HG03139 (cell line): ENCODE results near the gene CCDC136.

Source experiments
- ATAC-seq: cut with Tn5 transposase; IDR thresholded peaks from one replicate; pipeline ENCODE4 v1.9.1; 2021; ENCODE audit not compliant: unreplicated experiment

Gene CCDC136

DNA sequence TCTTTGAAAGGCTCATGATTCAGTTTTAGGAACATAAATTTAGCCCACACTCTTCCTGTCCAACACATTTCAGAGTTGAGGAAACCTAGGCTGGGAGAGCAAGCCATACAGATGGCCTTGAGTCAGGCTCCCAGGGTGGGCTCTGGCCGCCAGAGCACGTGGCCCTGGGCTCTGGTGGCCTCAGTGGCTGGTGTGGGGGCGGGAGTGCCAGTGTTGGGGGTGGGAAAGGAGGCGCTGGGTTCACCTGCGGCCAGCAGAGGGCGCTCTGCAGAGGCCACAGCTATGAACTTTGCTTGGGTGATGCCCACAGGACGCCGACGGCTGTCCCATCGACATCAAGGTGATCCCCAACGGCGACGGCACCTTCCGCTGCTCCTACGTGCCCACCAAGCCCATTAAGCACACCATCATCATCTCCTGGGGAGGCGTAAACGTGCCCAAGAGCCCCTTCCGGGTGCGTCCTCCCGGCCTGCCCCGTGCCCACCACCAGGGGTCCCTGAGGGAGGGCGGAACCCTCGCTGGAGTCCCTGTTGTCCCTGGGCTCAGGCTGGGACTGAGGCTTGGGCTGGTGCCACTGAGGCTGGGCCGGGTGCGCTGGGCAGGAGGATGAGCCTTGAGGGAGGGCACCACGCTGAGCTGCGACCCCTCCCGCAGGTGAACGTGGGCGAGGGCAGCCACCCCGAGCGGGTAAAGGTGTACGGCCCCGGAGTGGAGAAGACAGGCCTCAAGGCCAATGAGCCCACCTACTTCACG, 50.3 kb downstream of the CCDC136 start:
- ATAC-seq = no peak

DNA sequence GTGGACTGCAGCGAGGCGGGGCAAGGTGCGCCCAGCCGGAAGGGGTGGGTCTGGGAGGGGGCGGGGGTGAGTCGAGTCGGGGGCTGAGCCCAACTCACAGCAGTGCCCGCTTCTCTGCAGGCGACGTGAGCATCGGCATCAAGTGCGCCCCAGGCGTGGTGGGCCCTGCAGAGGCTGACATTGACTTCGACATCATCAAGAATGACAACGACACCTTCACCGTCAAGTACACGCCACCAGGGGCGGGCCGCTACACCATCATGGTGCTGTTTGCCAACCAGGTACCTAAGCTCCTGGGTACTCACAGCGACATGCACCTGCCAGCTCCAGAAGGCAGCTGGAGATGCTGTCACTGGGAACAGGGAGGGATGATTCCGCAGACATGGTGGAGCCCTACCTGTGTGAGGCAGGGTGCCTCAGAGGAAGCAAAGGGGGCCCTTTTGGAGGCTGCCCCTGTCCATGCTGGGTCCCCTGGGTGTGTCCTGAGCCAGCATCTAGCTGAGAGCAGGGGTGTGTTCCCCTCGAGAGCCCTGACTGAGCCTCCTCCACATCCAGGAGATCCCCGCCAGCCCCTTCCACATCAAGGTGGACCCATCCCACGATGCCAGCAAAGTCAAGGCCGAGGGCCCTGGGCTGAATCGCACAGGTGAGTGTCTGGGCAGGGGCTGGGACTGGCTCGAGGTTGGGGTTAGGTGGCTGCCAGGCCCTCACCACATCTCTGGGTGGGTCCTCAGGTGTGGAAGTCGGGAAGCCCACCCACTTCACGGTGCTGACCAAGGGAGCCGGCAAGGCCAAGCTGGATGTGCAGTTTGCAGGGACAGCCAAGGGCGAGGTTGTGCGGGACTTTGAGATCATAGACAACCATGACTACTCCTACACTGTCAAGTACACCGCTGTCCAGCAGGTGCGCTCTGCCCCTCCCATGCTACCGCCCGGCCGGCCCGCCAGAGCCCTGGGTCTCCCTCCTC, 51.2 kb downstream of the CCDC136 start:
- no peak for ATAC-seq

DNA sequence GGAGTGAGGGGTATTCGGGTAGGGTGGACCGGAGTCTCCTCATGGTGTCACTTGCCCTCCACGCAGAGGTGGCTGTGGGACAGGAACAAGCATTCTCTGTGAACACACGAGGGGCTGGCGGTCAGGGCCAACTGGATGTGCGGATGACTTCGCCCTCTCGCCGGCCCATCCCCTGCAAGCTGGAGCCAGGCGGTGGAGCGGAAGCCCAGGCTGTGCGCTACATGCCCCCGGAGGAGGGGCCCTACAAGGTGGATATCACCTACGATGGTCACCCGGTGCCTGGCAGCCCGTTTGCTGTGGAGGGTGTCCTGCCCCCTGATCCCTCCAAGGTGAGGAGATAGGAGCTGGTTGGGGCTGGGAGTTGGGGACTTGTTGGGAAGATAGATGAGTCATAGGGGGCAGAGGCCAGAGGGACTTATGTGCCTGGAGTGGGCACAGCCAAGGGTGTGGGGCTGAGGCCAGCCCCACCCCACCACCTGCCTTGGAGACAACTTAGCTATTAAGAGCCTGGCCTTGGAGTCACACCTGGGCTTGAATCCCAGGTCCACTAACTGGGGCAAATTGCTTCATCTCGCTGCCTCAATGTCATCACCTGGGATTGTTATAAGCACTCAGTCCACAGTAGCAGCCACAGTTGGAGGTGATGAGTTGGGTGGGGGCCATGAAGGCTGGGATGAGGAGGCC, 52.3 kb downstream of the CCDC136 start:
- ATAC-seq = no peak

DNA sequence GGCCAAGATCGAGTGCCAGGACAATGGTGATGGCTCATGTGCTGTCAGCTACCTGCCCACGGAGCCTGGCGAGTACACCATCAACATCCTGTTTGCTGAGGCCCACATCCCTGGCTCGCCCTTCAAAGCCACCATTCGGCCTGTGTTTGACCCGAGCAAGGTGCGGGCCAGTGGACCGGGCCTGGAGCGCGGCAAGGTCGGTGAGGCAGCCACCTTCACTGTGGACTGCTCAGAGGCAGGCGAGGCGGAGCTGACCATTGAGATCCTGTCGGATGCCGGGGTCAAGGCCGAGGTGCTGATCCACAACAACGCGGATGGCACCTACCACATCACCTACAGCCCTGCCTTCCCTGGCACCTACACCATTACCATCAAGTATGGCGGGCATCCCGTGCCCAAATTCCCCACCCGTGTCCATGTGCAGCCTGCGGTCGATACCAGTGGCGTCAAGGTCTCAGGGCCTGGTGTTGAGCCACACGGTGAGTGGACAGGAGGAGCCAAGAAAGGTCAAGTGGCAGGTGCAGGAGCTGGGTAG, 53.1 kb downstream of the CCDC136 start:
- ATAC-seq = no peak

DNA sequence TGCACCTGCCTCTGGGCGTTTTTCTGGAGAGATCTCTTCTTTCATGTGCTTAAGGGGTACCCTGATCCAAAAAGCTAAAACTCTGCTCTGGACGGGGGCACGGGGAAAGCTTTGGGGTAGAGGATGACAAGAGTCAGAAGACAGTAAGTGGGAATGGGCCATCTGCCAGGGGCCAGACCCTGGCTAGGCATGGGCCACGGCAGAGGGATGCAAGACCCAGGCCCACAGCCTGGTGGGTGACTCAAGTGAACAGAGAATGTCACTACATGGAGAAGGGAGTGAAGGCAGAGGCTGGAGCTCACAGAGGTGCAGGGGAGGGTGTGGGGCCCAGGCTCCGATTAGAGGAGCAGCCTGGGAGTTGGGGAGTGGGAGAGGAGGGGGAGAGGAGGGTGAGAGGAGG, 53.7 kb downstream of the CCDC136 start:
- no peak for ATAC-seq

DNA sequence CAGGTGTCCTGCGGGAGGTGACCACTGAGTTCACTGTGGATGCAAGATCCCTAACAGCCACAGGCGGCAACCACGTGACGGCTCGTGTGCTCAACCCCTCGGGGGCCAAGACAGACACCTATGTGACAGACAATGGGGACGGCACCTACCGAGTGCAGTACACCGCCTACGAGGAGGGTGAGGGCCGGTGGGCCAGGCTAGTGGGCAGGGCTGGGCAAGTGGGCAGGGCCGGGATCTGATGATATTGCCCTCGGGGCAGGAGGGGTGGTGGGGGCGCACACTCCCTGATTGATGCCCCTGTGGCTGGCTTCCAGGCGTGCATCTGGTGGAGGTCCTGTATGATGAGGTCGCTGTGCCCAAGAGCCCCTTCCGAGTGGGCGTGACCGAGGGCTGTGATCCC, 54.2 kb downstream of the CCDC136 start:
- no peak for ATAC-seq

DNA sequence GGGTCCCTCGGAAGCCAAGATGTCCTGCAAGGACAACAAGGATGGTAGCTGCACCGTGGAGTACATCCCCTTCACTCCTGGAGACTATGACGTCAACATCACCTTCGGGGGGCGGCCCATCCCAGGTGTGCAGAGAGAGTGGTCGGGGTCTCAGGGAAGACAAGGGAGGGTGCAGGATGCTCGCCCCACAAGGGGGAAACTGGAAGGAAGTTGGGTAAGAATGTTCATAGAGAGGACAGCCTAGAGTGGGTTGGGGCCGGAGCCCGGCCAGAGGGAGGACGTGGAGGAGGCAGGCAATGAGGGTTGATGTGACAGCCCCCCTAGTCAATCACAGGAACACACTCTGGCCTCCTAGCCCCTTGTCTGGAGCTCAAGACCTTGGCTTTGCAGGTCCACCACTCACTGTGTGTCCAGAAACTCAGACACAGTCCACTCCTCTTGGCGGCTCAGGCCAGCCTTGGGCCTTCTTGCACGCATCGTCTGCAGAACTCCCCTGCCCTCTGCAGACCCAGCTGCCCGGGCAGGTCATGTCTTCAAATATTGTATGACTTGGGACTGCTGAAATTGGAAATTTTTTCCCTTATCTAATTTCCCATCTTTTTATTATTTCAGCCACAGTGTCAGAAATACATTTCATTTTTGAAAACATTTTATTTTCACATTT, 55.1 kb downstream of the CCDC136 start:
- no peak for ATAC-seq

DNA sequence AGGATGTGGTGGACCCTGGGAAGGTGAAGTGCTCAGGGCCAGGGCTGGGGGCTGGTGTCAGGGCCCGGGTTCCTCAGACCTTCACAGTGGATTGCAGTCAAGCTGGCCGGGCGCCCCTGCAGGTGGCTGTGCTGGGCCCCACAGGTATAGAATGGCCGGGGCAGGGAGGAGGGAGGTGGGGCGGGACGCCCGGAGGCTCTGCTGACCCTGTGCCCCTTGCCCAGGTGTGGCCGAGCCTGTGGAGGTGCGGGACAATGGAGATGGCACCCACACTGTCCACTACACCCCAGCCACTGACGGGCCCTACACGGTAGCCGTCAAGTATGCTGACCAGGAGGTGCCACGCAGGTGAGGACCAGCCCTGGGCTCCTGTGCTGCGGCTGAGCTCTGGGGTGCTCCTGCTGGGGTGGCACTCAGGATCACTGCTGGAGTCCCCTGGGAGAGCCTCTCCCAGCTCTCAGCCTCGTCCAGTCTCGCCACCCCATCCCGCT, 56.0 kb downstream of the CCDC136 start:
- ATAC-seq = no peak

DNA sequence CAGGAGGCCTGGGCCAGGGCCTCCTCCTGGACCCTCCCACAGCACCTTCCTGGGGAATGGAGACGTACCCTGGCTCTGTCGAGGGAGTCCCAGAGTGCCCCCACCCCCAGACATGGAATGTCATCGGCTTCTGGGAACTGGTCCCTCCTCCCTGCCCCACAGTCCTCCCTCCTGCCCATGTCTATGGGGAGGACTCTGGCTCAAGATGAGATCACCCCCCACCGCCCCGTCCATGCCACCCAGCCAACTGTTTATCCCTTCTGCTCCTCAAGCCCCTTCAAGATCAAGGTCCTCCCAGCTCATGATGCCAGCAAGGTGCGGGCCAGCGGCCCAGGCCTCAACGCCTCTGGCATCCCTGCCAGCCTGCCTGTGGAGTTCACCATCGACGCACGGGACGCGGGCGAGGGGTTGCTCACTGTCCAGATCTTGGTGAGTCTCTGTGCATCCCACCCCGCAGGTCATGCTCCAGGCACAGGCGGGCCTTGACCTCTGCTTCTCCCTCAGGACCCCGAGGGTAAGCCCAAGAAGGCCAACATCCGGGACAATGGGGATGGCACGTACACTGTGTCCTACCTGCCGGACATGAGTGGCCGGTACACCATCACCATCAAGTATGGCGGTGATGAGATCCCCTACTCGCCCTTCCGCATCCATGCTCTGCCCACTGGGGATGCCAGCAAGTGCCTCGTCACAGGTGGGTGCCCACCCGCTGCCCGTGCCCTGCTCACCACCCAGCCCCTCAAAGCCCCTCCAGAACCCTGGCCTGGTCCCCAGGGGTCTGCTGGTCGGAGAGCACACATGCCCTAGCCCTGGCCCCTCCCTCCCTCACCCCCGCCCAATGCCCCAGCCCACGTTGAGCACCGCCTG, 56.8 kb downstream of the CCDC136 start:
- ATAC-seq = no peak

DNA sequence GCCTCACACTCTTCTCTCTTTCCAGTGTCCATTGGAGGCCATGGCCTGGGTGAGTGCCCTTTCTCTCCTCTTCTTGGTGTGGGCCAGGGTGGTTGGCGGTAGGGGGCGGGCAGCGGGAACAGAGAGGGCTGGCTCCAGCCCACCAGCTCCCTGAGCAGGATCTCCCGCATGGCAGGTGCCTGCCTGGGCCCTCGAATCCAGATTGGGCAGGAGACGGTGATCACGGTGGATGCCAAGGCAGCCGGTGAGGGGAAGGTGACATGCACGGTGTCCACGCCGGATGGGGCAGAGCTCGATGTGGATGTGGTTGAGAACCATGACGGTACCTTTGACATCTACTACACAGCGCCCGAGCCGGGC, 57.4 kb downstream of the CCDC136 start:
- no peak for ATAC-seq

DNA sequence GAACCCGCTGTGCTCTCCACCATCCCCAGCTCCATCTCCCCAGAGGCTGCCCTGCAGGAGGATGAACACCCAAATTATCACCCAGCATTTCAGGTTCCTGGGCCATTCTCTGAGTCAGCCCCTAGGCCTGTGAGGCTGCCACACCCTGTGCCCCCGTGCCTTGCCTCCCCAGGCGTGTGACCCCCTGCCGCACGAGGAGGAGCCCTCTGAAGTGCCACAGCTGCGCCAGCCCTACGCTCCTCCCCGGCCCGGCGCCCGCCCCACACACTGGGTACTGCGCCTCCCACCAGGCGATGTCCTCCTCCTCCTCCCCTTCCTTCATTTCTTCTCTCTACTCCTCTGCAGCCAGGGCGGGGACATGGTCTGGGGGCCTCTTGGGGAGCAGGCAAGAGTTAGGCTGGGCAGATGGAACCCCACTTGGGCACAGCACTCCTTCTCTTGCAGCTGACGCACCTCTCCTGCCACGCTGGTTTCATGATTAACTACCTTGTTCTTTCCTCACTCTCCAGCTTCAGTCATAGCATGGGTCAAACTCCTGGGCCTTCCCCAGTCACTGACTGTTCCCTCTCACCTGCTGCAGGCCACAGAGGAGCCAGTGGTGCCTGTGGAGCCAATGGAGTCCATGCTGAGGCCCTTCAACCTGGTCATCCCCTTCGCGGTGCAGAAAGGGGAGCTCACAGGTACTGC, 58.2 kb downstream of the CCDC136 start:
- no peak for ATAC-seq

DNA sequence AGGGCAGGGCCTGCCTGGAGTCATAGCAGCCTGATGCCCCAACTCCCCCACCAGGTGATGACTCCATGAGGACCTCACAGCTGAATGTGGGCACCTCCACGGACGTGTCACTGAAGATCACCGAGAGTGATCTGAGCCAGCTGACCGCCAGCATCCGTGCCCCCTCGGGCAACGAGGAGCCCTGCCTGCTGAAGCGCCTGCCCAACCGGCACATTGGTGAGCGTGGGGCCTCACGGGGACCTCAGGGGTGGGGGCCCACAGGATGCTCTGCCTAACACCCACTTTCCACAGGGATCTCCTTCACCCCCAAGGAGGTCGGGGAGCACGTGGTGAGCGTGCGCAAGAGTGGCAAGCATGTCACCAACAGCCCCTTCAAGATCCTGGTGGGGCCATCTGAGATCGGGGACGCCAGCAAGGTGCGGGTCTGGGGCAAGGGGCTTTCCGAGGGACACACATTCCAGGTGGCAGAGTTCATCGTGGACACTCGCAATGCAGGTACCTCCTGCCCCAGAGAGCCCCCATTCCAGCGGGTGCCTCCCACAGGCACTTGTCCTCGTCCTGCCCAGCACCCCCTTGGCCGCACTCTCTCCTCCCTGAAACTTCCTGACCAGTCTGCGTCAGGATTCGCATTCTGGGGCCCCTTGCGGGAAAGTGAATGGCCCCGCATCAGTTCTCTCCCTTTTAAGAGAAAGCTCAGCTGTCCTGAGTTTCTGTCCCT, 60.9 kb downstream of the CCDC136 start:
- no peak for ATAC-seq

DNA sequence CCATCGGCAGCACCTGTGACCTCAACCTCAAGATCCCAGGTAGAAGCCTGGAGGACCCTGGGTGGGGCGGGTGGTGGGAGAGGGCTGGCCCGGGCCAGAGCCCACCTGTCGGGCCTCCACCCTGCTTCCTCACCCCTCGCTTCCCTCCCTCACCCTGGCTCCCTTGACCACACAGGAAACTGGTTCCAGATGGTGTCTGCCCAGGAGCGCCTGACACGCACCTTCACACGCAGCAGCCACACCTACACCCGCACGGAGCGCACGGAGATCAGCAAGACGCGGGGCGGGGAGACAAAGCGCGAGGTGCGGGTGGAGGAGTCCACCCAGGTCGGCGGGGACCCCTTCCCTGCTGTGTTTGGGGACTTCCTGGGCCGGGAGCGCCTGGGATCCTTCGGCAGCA, 62.0 kb downstream of the CCDC136 start:
- ATAC-seq = no peak

DNA sequence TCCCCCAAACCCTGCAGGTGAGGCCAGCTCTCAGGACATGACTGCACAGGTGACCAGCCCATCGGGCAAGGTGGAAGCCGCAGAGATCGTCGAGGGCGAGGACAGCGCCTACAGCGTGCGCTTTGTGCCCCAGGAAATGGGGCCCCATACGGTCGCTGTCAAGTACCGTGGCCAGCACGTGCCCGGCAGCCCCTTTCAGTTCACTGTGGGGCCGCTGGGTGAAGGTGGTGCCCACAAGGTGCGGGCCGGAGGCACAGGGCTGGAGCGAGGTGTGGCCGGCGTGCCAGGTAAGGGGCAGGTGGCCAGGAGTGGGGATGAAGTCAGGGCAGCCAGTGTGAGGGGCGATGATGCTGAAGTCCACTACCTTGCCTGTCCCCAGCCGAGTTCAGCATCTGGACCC, 62.6 kb downstream of the CCDC136 start:
- no peak for ATAC-seq

DNA sequence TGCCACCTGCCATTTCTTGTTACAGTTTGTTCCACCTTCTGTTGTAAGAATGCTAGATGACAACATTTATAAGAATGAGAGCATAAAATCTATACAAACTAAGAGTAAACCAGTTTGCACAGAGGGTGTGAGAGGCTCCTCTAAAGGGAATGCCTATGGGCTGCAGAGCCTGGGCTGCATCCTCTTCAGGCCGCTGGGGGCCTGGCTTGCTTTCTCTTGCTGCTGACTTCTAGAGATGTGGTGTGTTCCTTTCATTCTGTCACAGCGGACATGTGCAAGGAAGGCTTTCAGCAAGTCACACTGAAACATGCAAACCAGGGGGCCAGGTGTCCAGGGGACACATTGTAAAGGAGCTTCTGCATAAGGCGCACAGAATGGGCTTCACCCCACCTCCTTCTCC, 63.8 kb downstream of the CCDC136 start:
- ATAC-seq = no peak

DNA sequence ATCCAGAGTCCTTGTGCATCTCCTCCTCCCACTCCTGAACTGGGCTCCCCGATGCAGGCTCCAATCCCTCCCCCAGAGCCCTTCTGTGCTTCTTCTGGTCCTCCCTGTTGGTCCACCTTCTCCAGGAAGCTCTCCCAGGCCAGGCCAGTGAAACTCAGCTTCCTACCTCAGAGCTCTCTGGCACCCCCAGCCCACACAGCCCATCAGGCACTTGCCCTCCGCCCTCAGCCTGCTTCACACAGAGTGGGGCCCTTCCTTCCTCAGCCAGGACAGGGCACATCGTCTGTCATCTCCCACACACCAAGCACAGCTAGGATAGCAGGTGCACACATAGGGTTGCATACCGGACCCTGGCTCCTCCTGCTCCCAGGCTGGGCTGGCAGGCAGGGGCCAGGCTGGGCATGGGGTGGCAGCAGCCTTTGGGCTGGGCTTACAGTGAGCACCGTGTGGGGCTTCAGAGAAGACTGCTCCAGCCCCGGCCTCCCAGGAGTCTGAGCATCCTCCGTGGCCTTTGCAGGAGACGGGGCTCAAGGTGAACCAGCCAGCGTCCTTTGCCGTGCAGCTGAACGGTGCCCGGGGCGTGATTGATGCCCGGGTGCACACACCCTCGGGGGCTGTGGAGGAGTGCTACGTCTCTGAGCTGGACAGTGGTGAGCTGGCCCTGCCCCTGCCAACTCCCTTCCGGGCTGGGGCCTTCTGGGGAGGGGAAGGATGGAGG, 64.4 kb downstream of the CCDC136 start:
- no peak for ATAC-seq

DNA sequence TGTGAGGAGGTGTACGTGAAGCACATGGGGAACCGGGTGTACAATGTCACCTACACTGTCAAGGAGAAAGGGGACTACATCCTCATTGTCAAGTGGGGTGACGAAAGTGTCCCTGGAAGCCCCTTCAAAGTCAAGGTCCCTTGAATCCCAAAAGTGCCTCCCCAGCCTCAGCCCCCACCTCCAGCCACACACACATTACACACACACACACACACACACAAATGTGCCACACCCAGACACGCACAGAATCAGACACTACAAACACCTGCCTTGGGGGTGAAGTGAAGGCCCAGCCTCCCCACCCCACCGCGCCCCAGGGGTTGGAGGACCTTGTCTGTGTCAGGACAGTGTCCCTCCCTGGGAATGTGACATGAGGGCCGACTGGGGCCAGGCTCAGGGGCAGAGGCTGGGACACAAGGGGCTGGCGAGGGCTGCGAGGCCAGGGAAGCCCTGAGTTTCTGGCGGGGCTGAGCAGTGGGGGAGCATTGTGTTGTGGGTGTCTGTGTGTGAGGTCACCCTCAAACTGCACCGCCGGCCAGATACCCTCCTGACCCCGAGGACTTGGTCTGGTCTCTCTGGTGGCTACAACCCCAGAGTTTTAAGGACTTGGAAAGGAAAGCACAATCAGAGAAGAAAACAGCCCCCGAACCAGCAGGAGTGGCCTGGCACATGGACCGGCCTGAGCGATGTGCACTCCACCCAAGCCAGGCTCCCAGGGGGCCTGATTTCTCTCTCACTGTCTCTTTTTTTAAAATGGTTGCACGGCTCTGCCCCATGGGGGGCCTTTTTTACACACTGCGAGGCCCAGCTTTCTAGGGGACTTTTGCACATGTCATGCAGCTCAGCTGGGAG, 66.8 kb downstream of the CCDC136 start:
- no peak for ATAC-seq
